HepG2 (cell line): Measurements from ENCODE around the gene ACKR3. TPM values are rescaled to one million over a fixed set of nuclear protein-coding genes. Genes with fewer than 3 reads are reported as not detected.

Source experiments
- ATAC-seq: fragments of 200-7000 bp; cut with Tn5 transposase; 3 replicates; pipeline ENCODE4 v1.9.1; 2020; ENCODE audit warnings: mild to moderate bottlenecking, moderate library complexity
- BruUV-seq: library from RNA; stranded (reverse); fragments of 400-500 nt; replicated peaks from 2 replicates; lab custom pipeline; 2021; lab: Mats Ljungman, UMichigan
- CTCF ChIA-PET: fragments of 300-600 bp; formaldehyde crosslinking; extraction: SDS; loops from one replicate; lab custom pipeline; 2021; ENCODE audit warnings: low total read pairs, inconsistent platforms, low intra/inter-chr PET ratio; lab: Yijun Ruan, JAX
- POLR2A ChIA-PET: fragments of 350-600 bp; sonication (Branson Sonifier 250); formaldehyde crosslinking; loops from one replicate; lab custom pipeline; 2020; ENCODE audit warnings: antibody characterized with exemption, inconsistent platforms; lab: Yijun Ruan, JAX
- DNase-seq: peaks from one replicate; pipeline ENCODE4 v3.0.0-alpha.2; 2015; ENCODE audit warnings: low spot score
- FAIRE-seq: peaks from 3 replicates; lab custom pipeline; 2011; peaks lifted over from hg19 to GRCh38; lab: Jason Lieb, UNC
- H2AFZ ChIP-seq: one replicate; pipeline ENCODE4 v1.6.1; 2011; ENCODE audit warnings: low read length, inconsistent platforms
- H3K27ac ChIP-seq: fragments of 300-600 bp; 3 replicates; pipeline ENCODE4 v1.8.0; 2011; ENCODE audit warnings: mixed run types, mild to moderate bottlenecking, mixed read lengths, low read length, inconsistent platforms; ENCODE audit not compliant: insufficient read depth; ENCODE audit errors: extremely low read length
- H3K27me3 ChIP-seq, 2 experiments: fragments of 200-600 bp in 1 of 2; 2 replicates in 1 of 2; 3 replicates in 1 of 2; pipeline versions ENCODE4 v1.6.0 to v1.8.0; 2011; ENCODE audit warnings: low read length in 2 of 2, mild to moderate bottlenecking in 2 of 2, moderate library complexity in 2 of 2, inconsistent platforms in 1 of 2; ENCODE audit not compliant: insufficient read depth in 2 of 2, control insufficient read depth in 1 of 2
- H3K36me3 ChIP-seq, 2 experiments: fragments of 200-600 bp in 1 of 2; replicated peaks in 1 of 2; 2 replicates in 1 of 2; 3 replicates in 1 of 2; pipeline versions ENCODE4 v1.5.1 to v1.8.0; 2011; ENCODE audit warnings: low read length in 2 of 2, inconsistent platforms in 1 of 2; ENCODE audit not compliant: insufficient read depth in 2 of 2, control insufficient read depth in 1 of 2
- H3K4me1 ChIP-seq: 2 replicates; pipeline ENCODE4 v1.5.1; 2012; ENCODE audit warnings: low read length, inconsistent platforms; ENCODE audit not compliant: insufficient read depth
- H3K4me2 ChIP-seq: 2 replicates; pipeline ENCODE4 v1.6.0; 2011; ENCODE audit warnings: low read depth, low read length, inconsistent platforms
- H3K4me3 ChIP-seq, 3 experiments: fragments of 200-600 bp in 1 of 3; sonication (generic), shearing (Covaris generic) in 1 of 3; replicated peaks in 1 of 3; 2 replicates each; pipeline ENCODE4 v1.5.1; 2011 to 2016; ENCODE audit warnings: low read length in 3 of 3, inconsistent platforms in 2 of 3, low read depth in 2 of 3, mild to moderate bottlenecking in 2 of 3, control low read depth in 1 of 3, mixed read lengths in 1 of 3; ENCODE audit not compliant: insufficient read depth in 1 of 3
- H3K79me2 ChIP-seq: one replicate; pipeline ENCODE4 v1.6.1; 2011; ENCODE audit warnings: low read length, inconsistent platforms; ENCODE audit not compliant: insufficient read depth
- H3K9ac ChIP-seq: 2 replicates; pipeline ENCODE4 v1.6.0; 2011; ENCODE audit warnings: mild to moderate bottlenecking, low read depth, low read length, inconsistent platforms; ENCODE audit not compliant: insufficient read depth
- H3K9me3 ChIP-seq: 2 replicates; pipeline ENCODE4 v1.5.1; 2012; ENCODE audit warnings: mild to moderate bottlenecking, low read length
- H4K20me1 ChIP-seq: 2 replicates; pipeline ENCODE4 v1.6.0; 2011; ENCODE audit warnings: inconsistent platforms, mild to moderate bottlenecking, low read length, moderate library complexity; ENCODE audit not compliant: insufficient read depth
- NKX3-1 ChIP-seq: sonication (generic); formaldehyde crosslinking; IDR thresholded peaks from 2 replicates; pipeline ENCODE4 v1.5.0; 2020; ENCODE audit warnings: missing genetic modification reagents
- PHF20 ChIP-seq: sonication (generic); formaldehyde crosslinking; IDR thresholded peaks from 2 replicates; pipeline ENCODE4 v1.5.0; 2020; ENCODE audit warnings: mild to moderate bottlenecking, missing genetic modification reagents
- PRPF4 ChIP-seq: fragments of 200-400 bp; formaldehyde crosslinking; IDR thresholded peaks from 2 replicates; pipeline ENCODE4 v1.6.1; 2016; ENCODE audit warnings: low read length, low read depth; ENCODE audit not compliant: poor library complexity, severe bottlenecking
- SNAI1 ChIP-seq: sonication (generic); formaldehyde crosslinking; IDR thresholded peaks from 2 replicates; pipeline ENCODE4 v1.5.0; 2020; ENCODE audit warnings: mild to moderate bottlenecking, missing genetic modification reagents, borderline replicate concordance
- SP2 ChIP-seq: sonication (generic); formaldehyde crosslinking; IDR thresholded peaks from 2 replicates; pipeline ENCODE4 v1.5.1; 2020; ENCODE audit warnings: mild to moderate bottlenecking, missing genetic modification reagents
- SPEN ChIP-seq: sonication (generic); formaldehyde crosslinking; IDR thresholded peaks from 2 replicates; pipeline ENCODE4 v1.5.1; 2020; ENCODE audit warnings: low read depth, mild to moderate bottlenecking, missing genetic modification reagents
- ZFP62 ChIP-seq: sonication (generic); formaldehyde crosslinking; IDR thresholded peaks from 2 replicates; pipeline ENCODE4 v1.4.0; 2020; ENCODE audit warnings: missing genetic modification reagents
- ZNF121 ChIP-seq: sonication (generic); formaldehyde crosslinking; IDR thresholded peaks from 2 replicates; pipeline ENCODE4 v1.5.0; 2020; ENCODE audit warnings: mild to moderate bottlenecking, missing genetic modification reagents
- ZNF256 ChIP-seq: sonication (generic); formaldehyde crosslinking; conservative IDR thresholded peaks from 2 replicates; pipeline ENCODE4 v1.4.0; 2020; ENCODE audit warnings: missing genetic modification reagents
- ZNF263 ChIP-seq: sonication (generic); formaldehyde crosslinking; IDR thresholded peaks from 2 replicates; pipeline ENCODE4 v1.4.0; 2020; ENCODE audit warnings: missing genetic modification reagents
- ZNF7 ChIP-seq: IDR thresholded peaks from 2 replicates; pipeline ENCODE4 v1.6.1; 2016; ENCODE audit warnings: missing biosample characterization, missing genetic modification reagents
- ZNF790 ChIP-seq: sonication (generic); formaldehyde crosslinking; IDR thresholded peaks from 2 replicates; pipeline ENCODE4 v1.8.0; 2022; ENCODE audit warnings: missing genetic modification reagents, mild to moderate bottlenecking, borderline replicate concordance
- WGBS: methylation state at CpG from one replicate; pipeline ENCODE4 v1.1.6; 2017; ENCODE audit warnings: low lambda C conversion rate; 5-methylcytosine and 5-hydroxymethylcytosine counted together
- in situ Hi-C: cut with HindIII; loops from 2 replicates; pipeline ENCODE4 v1.10.0; 2017; ENCODE audit warnings: low pct_unique_long_range_greater_than_20kb; ENCODE audit not compliant: extremely low pct_ligation_motif_present
- intact Hi-C: fragments of 100-400 bp; cut with micrococcal nuclease; formaldehyde crosslinking; loops from one replicate; pipeline ENCODE4 v1.10.0; 2022; ENCODE audit not compliant: unreplicated experiment
- polyA plus RNA-seq, 8 experiments: library from polyadenylated mRNA; depleted of rRNA in 3 of 8; stranded (reverse) in 7 of 8; unstranded in 1 of 8; fragments of >200 nt; fragmentation: Illumina TruSeq in 4 of 8; extraction: Trizol in 4 of 8; gene quantifications; 2 replicates each; pipeline versions ENCODE4 v1.2.1 to v1.2.3, GENCODE V29; 2011 to 2016; ENCODE audit warnings: low read depth in 4 of 8, missing spikeins in 1 of 8, mixed read lengths in 1 of 8; ENCODE audit not compliant: insufficient read depth in 1 of 8
- total RNA-seq, 5 experiments: library from RNA; depleted of rRNA; stranded (reverse); fragments of >200 nt; fragmentation: Illumina TruSeq; extraction: Trizol; gene quantifications; 2 replicates each; pipeline ENCODE4 v1.2.3, GENCODE V29; 2016; ENCODE audit warnings: low read depth in 1 of 5
- TF ChIP-seq, protein P1 (sequence below), 2 experiments: fragments of 450-650 bp in 1 of 2; sonication (generic) in 1 of 2; formaldehyde crosslinking; IDR thresholded peaks; 2 replicates each; pipeline versions ENCODE4 v1.5.0 to v1.8.0; 2020 to 2022; ENCODE audit warnings: mild to moderate bottlenecking in 1 of 2, missing genetic modification reagents in 1 of 2
- TF ChIP-seq, protein P2 (sequence below): sonication (generic); formaldehyde crosslinking; IDR thresholded peaks from 2 replicates; pipeline ENCODE4 v1.8.1; 2023; ENCODE audit warnings: missing genetic modification reagents, mild to moderate bottlenecking, borderline replicate concordance

ACKR3 gene
- total and polyA plus RNA-seq, 2 of the 13 experiments (the other 11 are each of a cell fraction or from before 2014, with no cell fraction given) = not detected

DNA sequence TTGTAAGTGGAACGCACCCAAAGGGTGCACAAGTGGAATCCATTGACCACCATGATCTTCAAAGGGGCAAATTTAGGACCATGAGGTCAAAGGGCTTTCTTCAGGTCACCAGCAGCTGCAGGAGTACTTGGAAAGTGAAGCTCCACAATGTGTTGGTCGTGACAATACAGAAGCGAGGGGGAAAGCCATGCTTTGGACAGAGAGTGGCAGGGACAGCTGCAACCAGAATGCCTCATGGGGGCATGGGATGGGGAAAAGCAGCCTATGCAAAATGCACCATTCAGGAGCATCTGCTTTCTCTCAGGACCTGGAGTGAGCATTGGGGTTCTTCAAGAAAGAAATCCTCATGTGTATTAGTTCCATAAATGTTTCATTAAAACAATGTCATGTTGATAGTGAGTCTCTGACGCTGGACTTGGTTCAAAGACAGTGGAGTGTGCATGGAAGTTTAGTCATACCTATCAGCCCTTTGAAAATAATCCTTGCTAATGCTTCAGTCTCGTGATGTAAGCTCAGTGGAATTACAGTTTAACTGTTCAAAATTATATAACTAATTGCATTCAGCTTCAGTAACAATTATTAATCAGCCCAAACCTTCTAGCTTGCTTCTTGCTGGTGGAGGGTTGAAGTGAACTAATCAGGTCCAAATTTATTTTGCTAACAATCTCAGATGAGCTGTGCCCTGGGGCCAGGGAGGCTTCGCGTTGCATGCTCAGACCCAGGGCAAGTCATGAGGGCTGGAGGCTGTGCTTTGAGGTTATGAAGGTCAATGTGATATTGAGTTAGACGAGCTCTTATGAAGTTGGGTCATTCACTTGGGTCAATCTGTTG is 41.6 kb downstream of the ACKR3 start (continued):
- TF ChIP-seq, protein P1, sequence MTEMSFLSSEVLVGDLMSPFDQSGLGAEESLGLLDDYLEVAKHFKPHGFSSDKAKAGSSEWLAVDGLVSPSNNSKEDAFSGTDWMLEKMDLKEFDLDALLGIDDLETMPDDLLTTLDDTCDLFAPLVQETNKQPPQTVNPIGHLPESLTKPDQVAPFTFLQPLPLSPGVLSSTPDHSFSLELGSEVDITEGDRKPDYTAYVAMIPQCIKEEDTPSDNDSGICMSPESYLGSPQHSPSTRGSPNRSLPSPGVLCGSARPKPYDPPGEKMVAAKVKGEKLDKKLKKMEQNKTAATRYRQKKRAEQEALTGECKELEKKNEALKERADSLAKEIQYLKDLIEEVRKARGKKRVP (CRISPR knock-in tag; IDR thresholded peaks at IDR 0.05) = no peak
- TF ChIP-seq ZNF7 (CRISPR knock-in tag) = no peak

DNA sequence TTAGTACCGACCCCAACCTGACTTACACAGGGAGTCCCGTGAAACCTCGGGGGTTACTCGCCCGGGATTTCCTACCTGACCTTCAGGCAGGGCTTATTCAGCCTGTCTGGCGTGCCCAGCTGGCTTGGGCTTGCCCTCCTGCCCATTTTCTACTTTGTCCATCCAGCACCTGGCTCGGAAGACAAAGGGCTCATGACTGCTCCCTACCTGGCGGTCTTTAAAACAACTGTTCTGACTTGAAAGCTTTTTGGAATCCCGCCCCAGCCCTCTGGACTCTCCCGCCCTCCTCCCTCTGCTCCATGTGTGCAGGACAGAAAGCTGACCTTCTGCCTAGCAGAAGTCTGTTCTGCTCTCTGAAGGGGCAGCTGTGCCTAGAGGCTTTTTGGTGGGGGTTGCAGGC is 43.1 kb downstream of the ACKR3 start:
- no peaks in the 10 kb centered on the region for H3K79me2 ChIP-seq
- intact Hi-C loops (no loop called here), in situ Hi-C loops (no loop called here)
- H3K9ac ChIP-seq = no peak overlapping the region
- CTCF ChIA-PET = no interaction called here
- no peak overlapping the region for H3K27ac ChIP-seq
- no peak overlapping the region for H3K4me2 ChIP-seq
- no peak overlapping the region for H2AFZ ChIP-seq
- H3K36me3 ChIP-seq = no peaks in the 10 kb centered on the region
- no peaks in the 10 kb centered on the region for H4K20me1 ChIP-seq
- no peak for TF ChIP-seq PRPF4
- TF ChIP-seq SNAI1 = no peak
- TF ChIP-seq ZFP62 = no peak
- no peak for TF ChIP-seq SP2 (CRISPR knock-in tag)
- no peak for TF ChIP-seq SPEN
- TF ChIP-seq NKX3-1 (CRISPR knock-in tag) = no peak
- TF ChIP-seq ZNF256 = no peak
- TF ChIP-seq, protein P2, sequence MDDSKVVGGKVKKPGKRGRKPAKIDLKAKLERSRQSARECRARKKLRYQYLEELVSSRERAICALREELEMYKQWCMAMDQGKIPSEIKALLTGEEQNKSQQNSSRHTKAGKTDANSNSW (CRISPR knock-in tag) = no peak
- TF ChIP-seq ZNF790 (CRISPR knock-in tag) = no peak
- no peak for TF ChIP-seq PHF20 (CRISPR knock-in tag)
- TF ChIP-seq ZNF121 = no peak
- no peak for TF ChIP-seq ZNF263 (CRISPR knock-in tag)
- WGBS = 7% methylated on average over 10 of the region's 10 CpGs
- DNase-seq (no peak), FAIRE-seq (no peak), ATAC-seq (no peak)
- peaks cover 0 to 43% of the 10 kb centered on the region in 2 experiments; a peak in 3 of 5 replicates for H3K27me3 ChIP-seq
- BruUV-seq = no TSS peak
- no peaks in the 10 kb centered on the region for H3K9me3 ChIP-seq
- no peak overlapping the region for H3K4me3 ChIP-seq
- no peaks in the 10 kb centered on the region for H3K4me1 ChIP-seq
- POLR2A ChIA-PET = no interaction called here
